Activated gamma-delta T cell (primary cell): ENCODE measurements around the gene B4GALNT1.
"Not testable (repeated sequence)": the region's sequence is repeated elsewhere in the genome, so short reads cannot be mapped to it uniquely, and the experiment has no call there.

ENCODE experiments used
- DNase-seq: peaks from one replicate; lab custom pipeline; 2025; lab: John Stamatoyannopoulos, UW

The B4GALNT1 gene

DNA sequence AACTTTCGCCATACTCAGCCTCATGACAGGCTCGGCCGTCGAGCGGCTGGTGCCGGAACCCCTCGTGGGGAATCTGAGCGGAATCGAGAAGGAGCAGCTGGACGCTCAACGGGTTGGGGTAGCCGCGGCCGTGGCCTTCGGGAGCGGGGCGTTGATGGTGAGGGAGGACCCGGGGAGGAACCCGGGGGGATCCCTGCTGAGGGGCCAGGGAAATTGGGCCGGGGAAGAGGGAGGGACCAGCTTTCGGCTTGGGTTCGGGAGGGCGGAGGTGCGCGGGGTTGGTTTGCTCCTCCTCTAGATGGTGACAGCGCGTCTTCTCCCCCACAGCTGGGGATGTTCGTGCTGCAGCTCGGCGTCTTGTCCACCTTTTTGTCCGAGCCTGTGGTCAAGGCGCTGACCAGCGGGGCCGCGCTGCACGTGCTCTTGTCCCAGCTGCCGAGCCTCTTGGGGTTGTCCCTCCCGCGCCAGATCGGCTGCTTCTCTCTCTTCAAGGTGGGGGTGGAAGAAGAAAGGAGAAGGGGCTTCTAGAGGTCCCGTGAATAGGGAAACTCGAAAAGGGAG lies 12.0 kb downstream of the B4GALNT1 start:
- DNase-seq: no peak

- DNase-seq: no peak
These were observed 12.6 kb downstream of the B4GALNT1 start for GRCh38 chr12:57620245-57620935.

DNA sequence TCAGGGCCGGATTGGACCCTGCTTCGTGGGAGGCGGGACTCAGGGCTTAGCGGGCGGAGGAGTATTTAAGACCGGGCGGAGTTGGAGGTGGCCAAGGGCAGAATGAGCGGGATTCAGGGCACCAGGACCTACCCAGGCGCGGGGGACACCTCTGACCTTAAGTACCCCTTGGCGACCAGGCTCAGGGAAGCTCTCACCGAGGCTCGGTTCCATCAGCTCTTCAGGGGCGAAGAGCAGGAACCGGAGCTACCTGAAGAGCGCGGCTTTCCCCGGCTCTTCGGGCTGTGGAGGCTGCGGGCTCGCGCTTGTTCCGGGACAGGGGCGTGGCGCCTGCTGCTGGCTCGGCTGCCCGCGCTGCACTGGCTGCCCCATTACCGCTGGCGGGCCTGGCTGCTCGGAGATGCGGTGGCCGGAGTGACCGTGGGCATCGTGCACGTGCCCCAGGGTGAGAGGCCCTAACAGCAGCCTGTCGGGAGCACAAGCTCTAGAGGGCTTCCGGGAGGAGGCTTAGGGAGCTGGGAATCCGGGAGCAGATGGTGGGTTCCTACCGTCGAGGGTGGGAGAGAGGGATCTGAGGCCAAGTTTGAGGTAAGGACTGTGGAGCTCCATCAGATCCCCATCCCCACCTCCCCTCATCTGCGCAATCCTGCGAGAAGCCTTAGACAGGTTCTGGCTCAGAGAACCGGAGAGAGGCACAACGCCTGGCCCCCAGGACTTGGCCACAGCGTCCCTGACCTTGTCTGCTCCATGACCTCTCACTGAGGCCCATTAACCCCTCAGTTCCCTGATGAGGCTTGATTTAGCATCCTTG lies 13.4 kb downstream of the B4GALNT1 start:
- no peak for DNase-seq

GRCh38 chr12:57618966-57619433 lies 14.0 kb downstream of the B4GALNT1 start:
- no peak for DNase-seq

DNA sequence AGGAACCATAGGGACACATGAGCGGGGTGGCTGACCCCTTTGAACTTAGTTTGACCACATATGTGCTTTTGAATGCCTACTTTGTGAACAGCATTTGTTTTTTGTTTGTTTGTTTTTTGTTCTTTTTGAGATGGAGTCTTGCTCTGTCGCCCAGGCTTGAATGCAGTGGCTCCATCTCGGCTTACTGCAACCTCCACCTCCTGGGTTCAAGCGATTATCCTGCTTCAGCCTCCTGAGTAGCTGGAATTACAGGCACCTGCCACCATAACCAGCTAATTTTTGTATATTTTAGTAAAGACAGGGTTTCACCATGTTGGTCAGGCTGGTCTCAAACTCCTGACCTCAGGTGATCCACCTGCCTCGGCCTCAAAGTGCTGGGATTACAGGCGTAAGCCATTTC lies 14.6 kb downstream of the B4GALNT1 start:
- DNase-seq: not testable (repeated sequence)

GRCh38 chr12:57617942-57618341 lies 15.1 kb downstream of the B4GALNT1 start:
- no peak for DNase-seq

DNA sequence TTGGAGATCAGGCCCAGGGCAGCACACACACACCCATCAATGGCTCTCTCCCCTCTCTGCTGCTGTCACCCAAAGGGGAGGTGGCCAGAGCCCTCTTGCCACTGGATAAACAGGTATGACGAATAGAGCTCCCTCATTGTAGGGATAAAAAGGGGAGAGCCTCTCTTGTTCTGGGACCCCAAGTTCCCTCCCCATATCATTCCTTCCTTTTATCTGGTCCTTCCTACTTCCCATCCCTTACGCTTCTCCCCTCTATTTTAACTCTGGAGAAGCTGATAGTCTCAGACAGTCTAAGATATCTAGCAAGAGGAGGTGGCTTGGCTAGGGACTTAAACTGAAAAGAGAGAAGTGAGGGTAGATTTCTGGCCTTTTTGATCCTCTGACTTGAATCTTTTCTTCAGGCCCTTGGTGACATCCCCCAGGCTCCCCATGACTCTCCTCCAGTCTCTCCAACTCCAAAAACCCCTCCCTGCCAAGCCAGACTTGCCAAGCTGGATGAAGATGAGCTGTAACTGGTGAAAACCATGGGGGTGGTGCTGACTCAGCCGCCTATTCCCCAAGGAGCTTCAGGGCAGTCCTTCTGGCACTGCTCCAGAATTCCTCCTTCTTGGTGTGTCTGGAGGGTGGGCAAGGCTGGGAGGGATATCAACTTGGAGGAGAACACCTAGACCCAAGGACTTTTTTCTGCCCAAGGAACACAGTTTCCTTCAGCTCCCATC lies 16.5 kb downstream of the B4GALNT1 start:
- no peak for DNase-seq

DNA sequence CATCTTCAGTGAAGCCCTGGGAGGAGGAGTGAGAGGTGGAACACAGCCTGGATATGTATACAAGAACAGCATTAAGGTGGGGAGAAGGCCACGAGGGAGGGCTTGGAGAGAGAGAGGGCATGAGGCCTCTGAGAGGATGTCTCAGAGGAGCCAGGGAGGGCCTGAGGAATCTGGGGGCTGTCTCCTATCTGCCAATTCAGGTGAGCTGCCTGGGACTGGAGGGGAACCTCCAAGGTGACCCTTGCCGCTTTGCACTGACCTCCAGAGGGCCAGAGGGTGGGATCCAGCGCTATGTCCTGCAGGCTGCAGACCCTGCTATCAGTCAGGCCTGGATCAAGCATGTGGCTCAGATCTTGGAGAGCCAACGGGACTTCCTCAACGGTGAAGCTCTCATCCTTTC lies 17.4 kb downstream of the B4GALNT1 start:
- DNase-seq: no peak

- DNase-seq: no peak
These were observed 18.0 kb downstream of the B4GALNT1 start for GRCh38 chr12:57614948-57615500.

DNA sequence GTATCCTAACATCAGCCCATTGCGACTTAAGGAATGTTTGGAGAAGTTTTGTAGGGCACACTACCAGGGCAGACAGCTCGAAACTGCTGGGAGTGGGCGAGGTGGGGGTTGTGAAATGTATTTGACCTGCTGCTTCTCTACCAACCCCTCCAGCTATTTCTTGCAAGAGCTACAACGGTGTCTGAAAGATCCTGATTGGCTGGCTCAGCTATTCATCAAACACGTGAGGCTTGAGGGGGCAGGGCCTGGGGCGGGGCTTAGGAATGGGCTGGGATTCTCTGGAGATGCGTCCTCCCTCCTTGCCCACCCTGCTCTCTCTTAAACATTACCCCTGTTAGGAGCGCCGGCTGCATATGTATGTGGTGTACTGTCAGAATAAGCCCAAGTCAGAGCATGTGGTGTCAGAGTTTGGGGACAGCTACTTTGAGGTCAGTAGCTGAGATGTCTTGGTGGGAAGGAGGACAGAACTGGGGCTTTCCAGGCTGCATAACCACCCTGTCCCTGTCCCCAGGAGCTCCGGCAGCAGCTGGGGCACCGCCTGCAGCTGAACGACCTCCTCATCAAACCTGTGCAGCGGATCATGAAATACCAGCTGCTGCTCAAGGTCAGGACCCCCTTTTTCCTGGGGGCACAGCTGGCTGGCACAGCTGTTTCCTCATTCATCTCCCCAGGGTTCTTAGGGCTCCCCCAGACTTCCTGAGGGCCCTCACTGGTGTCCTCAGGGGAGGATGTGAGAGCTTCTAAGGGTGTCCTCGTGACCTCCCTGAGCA lies 18.6 kb downstream of the B4GALNT1 start:
- DNase-seq: no peak

DNA sequence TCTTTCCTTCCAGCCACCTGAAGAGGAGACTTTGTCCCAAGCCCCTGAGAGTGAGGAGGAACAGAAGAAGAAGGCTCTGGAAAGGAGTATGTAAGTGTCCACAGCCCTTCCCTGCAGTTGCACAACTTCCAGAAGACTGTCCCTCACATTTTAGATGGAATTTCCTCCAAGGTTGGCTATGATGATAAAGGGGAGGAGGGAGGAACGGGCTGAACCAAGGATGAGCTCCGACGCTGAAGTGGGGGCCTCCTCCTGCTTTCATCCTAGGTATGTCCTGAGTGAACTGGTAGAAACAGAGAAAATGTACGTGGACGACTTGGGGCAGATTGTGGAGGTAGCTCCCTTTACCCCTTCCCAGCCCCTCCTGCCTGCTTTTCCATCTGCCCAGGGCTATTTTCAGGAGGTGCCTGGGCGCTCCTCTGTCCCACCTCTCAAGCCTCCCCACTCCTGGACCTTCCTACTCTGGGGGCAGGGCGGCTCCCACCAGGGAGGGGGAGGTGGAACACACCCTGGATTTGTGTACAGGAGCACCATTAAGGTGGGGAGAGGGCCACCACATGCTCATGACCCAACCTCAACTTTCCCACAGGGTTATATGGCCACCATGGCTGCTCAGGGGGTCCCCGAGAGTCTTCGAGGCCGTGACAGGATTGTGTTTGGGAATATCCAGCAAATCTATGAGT lies 19.4 kb downstream of the B4GALNT1 start:
- DNase-seq: no peak

- DNase-seq: no peak
These were observed 20.1 kb downstream of the B4GALNT1 start for GRCh38 chr12:57612711-57613426.

DNA sequence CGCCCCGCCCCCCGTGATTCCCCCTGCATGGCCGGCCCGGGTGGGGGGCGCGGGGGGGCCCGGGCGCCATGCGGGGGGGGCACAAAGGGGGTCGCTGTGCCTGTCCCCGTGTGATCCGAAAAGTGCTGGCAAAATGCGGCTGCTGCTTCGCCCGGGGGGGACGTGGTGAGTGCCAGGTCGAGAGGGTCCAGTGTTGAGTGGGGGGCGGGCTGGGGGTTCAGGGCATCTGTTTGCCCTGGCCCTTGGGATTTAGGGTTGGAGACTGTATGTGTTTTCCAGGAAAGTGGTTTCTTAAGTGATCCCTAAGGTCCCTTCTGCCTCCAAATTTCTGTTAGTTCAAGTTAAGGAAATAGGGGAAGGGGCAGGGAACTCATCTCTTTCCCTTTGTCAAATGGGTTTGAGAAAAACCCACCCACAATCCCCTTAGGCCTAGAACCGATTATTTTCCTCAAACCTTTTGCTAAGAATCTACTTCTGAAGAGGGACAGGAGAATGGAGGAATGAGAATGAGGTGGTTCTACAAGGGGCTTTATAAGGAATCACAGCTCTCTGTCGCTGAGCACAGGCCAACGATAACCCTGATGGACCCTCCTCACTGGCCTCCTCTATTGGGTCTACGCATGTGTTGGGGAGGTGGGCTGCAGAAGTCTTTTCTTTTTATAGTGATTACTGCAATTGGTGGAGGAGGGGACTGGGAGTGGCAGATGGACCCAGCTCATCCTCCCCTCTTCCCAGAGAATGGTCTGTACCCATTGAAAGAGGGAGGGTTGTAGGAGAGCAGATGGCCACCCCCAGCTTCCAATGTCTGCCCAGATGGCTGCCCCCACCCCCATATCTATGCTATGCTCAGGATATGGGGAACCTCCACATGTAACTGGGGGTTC lies 20.9 kb downstream of the B4GALNT1 start:
- no peak for DNase-seq

- DNase-seq: peak; percentile 25
These were observed 21.7 kb downstream of the B4GALNT1 start, which contains the start of gene ARHGEF25 for GRCh38 chr12:57611108-57611826. ARHGEF25 (plus strand) TSS chr12:57611435; CDS start chr12:57611895, 460 bp downstream.

GRCh38 chr12:57610554-57611107 lies 22.4 kb downstream of the B4GALNT1 start:
- DNase-seq: no peak

DNA sequence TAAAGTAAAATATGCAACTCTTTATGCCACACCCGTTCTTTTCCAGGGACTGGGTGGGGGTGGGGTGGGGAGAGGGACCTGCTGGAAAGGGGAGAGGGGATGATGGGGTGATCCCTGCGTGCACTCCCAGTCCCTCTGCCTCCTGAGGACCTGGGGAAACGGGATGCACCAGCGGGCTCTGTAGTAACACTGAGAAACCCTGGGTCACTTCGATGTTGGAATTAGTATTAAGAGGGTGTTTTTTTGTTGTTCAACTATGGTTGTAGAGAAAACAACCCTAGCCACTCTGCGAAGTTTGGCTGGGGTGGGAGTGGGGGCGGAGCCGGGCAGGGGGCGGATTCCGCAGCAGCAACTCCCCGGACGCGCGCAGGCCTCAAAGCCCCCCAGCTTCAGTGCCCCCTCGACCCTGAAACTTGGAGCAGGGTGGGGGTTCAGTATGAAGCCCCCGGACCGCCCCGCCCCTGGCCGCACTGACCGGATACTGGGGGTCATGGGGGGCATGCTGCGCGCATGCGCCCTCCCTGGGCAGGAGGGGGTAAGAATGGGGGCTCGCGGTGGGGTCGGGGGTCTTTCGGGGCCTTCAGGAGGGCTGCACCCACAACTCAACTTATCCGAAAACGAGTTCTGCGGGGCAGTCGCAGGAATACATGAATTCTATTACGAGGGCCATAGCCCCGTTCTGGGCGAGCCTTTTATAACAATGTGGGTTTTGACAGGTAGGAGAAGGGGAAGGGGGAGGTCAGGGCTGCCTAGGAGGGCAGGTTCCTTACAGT lies 23.0 kb downstream of the B4GALNT1 start:
- DNase-seq: no peak
